Activated T-cell treated with anti-CD3 and anti-CD28 coated beads, Interleukin-2, amount 50 U/mL, for 72 hours (primary cell): ENCODE data around the gene ZCCHC24. TPM values are rescaled to one million over a fixed set of nuclear protein-coding genes. Genes with fewer than 3 reads are reported as not detected.

Source experiments
- ATAC-seq, 2 donors: fragments of 150-1000 bp; cut with Tn5 transposase; replicated peaks in 1 of 2; 2 replicates each; pipeline ENCODE4 v1.10.0; 2021; ENCODE audit warnings: moderate library complexity in 2 of 2, mild to moderate bottlenecking in 1 of 2
- DNase-seq, 2 donors: peaks; one replicate each; pipeline ENCODE4 v3.0.0; 2021 to 2022; ENCODE audit warnings: mixed read lengths in 1 of 2
- H3K27ac Mint-ChIP-seq: one replicate; pipeline ENCODE4 v1.8.0; 2022; ENCODE audit warnings: mild to moderate bottlenecking, moderate library complexity, mixed read lengths
- H3K27me3 Mint-ChIP-seq: one replicate; pipeline ENCODE4 v1.8.0; 2022; ENCODE audit warnings: low read depth, mixed read lengths
- H3K36me3 Mint-ChIP-seq, 2 donors: one replicate each; pipeline ENCODE4 v1.8.0; 2022; ENCODE audit warnings: mixed read lengths in 2 of 2, mild to moderate bottlenecking in 1 of 2; ENCODE audit not compliant: insufficient read depth in 2 of 2
- H3K4me1 Mint-ChIP-seq: one replicate; pipeline ENCODE4 v1.8.0; 2022; ENCODE audit warnings: low read depth, mixed read lengths
- H3K4me3 Mint-ChIP-seq, 2 donors: one replicate each; pipeline ENCODE4 v1.8.0; 2022; ENCODE audit warnings: mild to moderate bottlenecking in 2 of 2, mixed read lengths in 2 of 2, moderate library complexity in 2 of 2
- H3K9me3 Mint-ChIP-seq, 2 donors: one replicate each; pipeline ENCODE4 v1.8.0; 2022; ENCODE audit warnings: mixed read lengths in 2 of 2
- total RNA-seq, 2 donors: library from RNA; stranded (reverse); gene quantifications; one replicate each; pipeline ENCODE4 v1.2.3, GENCODE V29; 2022

ZCCHC24 gene
- total RNA-seq, 2 donors from 2014 or later: 1.1 to 1.7 TPM

DNA sequence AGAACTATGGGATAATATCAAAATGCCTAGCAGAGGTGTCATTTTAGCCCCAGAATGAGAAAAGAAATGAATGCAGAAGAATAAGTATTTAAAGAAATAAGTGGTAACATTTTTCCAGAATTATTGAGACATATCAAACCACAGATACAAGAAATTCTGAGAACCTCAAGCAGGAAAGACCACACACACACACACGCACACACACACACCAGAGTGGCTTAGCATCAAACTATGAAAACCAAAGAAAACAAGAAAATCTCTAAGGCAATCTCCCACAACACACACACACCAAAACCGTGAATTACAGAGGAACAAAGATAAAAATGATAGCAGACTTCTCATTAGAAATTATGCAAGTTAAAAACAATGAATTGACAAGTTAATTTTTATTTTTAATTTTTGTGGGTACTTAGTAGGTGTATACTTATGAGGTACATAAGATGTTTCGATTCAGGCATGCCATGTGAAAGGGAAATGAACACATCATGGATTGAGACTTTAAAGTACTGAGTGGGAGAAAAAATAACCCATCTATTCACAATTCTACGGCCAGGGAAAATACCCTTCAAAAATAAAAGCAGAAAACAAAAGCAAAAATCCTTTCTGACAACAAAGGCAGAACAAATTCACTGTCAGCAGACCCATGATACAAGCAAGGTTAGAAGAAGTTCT lies 83.6 kb downstream of the ZCCHC24 start:
- DNase-seq (no peak), ATAC-seq (no peak)
- H3K9me3 Mint-ChIP-seq: no peaks in the 10 kb centered on the region
- H3K4me3 Mint-ChIP-seq: no peak overlapping the region
- peaks cover 12% of the 10 kb centered on the region for H3K4me1 Mint-ChIP-seq
- no peaks in the 10 kb centered on the region for H3K36me3 Mint-ChIP-seq
- H3K27me3 Mint-ChIP-seq: peaks cover 8% of the 10 kb centered on the region
- peak overlapping the region; percentile 24 for H3K27ac Mint-ChIP-seq

DNA sequence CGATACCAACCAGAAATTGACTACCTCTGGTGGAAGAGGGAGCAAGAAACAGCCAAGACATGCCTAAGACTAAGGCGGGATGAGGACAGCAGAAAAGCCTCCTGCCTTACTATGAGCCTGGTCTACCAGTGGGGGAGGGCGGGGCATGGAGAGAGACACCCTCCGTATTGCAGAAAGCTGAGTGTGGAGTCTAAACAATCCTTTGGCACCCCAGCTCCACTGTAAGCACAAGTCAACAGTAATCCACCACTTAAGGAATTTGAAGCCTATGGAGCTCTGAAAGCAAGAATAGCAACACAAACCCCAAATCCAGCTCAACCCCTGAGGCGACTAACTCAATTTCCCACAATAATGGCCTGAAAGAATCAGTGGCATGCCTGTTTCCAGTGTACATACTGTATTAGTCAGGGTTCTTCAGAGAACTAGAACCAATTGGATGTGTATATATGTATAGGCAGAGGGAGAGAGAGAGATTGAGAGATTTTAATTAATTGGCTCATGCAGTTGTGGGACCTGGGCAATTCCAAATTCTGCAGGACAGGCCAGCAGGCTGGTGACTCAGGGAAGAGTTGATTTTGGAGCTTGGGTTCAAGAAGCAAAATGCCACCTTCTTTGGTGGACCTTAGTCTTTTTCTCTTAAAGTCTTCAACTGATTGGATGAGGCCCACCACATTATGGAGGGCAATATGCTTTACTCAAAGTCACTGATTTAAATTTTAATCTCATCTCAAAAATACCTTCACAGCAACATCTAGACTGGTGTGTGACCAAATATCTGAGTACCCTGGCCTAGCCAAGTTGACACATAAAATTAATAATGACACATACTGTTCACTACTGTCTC lies 84.7 kb downstream of the ZCCHC24 start:
- Mint-ChIP-seq H3K4me1 (peaks cover 19% of the 10 kb centered on the region), H3K36me3 (peaks cover 0 to 2% of the 10 kb centered on the region in 2 donors), H3K9me3 (no peaks in the 10 kb centered on the region), H3K27ac (peak overlapping the region; percentile 24), H3K27me3 (peaks cover 8% of the 10 kb centered on the region), H3K4me3 (no peak overlapping the region)
- ATAC-seq: no peak
- no peak for DNase-seq

DNA sequence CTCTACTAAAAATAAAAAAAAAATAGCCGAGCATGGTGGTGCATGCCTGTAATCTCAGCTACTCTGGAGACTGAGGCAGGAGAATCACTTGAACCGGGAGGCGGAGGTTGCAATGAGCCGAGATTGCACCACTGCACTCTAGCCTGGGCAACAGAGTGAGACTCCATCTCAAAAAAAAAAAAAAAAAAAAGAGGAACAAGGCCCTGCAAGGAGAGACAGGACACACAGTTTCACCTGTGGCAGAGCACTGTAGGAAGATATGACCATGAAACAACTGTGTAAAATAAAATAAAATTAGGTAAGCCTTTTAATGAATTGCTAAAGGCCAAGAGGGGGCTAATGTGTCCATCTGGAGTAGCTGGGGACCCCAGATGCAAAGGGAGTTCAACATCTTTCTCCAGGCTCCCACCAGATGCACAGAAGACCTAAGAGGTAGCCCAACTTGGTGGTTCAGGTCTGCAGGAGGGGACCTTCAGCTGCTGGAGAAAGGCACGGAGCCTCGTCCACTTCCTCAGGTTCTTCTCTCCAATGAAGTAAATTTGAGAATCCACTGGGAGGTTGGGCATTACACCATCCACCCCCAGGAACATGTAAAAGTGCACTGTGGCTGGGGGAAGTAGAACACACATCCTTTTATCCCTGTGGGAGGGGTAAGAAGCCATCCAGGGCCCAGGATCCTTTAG lies 85.5 kb downstream of the ZCCHC24 start:
- DNase-seq (no peak), ATAC-seq (no peak)
- Mint-ChIP-seq H3K27ac (no peak overlapping the region), H3K36me3 (peaks cover 0 to 9% of the 10 kb centered on the region in 2 donors), H3K9me3 (no peaks in the 10 kb centered on the region), H3K4me1 (peaks cover 26% of the 10 kb centered on the region), H3K4me3 (no peak overlapping the region), H3K27me3 (peaks cover 6% of the 10 kb centered on the region)

DNA sequence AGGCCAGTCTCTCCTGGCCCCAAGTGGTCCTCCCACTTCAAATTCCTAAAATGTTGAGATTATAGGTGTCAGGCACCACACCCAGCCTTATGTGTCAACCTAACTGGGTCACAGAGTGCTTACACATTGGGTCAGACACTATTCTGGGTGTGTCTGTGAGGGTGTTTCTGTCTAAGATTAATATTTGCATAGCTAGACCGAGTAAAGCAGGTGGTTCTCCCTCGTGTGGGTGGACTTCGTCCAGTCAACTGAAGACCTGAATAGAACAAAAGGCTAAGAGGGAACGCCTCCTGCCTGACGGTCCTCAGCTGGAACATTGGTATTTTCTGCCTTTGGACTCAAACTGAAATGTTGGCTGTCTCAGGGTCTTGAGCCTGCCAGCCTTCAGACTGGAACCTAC lies 86.6 kb downstream of the ZCCHC24 start:
- DNase-seq: no peak
- no peak overlapping the region for H3K27ac Mint-ChIP-seq
- no peaks in the 10 kb centered on the region for H3K9me3 Mint-ChIP-seq
- H3K36me3 Mint-ChIP-seq: peaks cover 4 to 16% of the 10 kb centered on the region in 2 donors
- H3K4me1 Mint-ChIP-seq: peaks cover 38% of the 10 kb centered on the region
- no peak overlapping the region for H3K4me3 Mint-ChIP-seq
- ATAC-seq: no peak
- H3K27me3 Mint-ChIP-seq: no peaks in the 10 kb centered on the region

DNA sequence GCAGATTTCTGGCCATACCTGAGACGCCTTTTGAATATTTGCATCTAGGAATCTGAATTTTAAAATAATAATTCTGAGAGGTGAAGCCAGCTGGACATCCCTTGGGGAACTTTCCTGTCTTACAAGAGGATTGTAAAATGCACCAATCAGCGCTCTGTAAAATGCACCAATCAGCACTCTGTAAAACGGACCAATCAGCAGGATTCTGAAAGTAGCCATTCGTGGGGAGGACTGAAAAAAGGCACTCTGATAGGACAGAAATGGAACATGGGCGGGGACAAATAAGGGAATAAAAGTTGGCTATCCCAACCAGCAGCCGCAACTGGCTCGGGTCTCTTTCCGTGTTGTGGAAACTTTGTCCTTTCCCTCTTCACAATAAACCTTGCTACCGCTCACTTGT lies 88.2 kb downstream of the ZCCHC24 start:
- no peak for ATAC-seq
- Mint-ChIP-seq H3K4me3 (no peak overlapping the region), H3K27me3 (no peaks in the 10 kb centered on the region), H3K27ac (no peak overlapping the region), H3K9me3 (no peaks in the 10 kb centered on the region), H3K4me1 (peaks cover 50% of the 10 kb centered on the region), H3K36me3 (peaks cover 12 to 26% of the 10 kb centered on the region in 2 donors)
- no peak for DNase-seq

DNA sequence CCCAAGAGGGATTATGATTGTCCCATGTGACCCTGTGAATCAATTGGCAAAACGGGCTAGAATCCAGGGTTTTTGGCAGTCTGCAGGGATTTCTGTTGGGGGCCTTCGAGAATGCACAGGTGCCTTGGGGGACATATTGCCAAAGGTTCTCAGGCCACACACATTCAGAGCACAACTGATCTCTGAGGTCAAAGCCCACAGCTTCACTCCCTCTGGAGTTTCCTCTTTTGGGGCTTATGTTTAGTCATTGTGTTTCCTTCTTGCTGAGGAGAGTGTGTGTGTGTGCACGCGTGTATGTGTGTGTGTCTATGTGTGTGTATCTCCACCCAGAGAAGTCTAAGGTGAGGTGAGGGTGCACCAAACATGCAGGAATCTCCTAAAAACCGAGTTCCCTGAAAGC lies 89.3 kb downstream of the ZCCHC24 start:
- no peaks in the 10 kb centered on the region for H3K9me3 Mint-ChIP-seq
- peaks cover 42% of the 10 kb centered on the region for H3K4me1 Mint-ChIP-seq
- DNase-seq (no peak), ATAC-seq (peak in 1 of 2 donors; percentile 37)
- no peak overlapping the region for H3K27ac Mint-ChIP-seq
- no peak overlapping the region for H3K4me3 Mint-ChIP-seq
- peaks cover 17 to 29% of the 10 kb centered on the region in 2 donors for H3K36me3 Mint-ChIP-seq
- H3K27me3 Mint-ChIP-seq: no peaks in the 10 kb centered on the region

DNA sequence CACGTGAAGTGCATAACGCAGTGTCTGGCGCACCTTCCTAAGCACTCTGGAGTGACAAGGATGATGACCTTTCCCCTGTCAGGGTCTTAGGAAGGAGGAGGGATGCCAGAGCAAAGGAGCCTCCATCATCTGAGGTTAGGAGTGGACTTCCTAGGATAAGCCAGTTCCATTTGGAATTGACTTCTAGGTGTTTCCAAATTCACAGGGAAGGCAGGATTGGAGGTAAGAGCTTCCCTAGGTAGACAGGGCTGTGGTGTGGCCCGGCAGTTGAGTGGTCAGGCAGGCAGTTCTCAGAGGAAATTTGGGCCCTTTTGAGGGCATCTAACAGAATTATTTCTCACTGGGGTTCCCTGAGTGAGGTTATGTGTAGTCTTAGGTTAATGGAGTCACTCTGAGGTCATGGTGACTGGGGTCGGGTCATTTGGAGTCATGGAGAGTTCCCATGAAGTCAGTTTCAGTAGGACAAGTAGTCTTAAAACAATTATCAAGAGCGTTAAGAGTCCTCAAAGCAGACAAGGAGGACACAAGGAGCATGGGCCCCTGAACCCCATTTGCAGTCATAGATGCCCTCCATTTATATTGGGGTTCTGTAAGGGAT lies 89.9 kb downstream of the ZCCHC24 start:
- no peaks in the 10 kb centered on the region for H3K9me3 Mint-ChIP-seq
- DNase-seq (no peak), ATAC-seq (peak in 1 of 2 donors; percentile 12)
- peaks cover 17 to 30% of the 10 kb centered on the region in 2 donors for H3K36me3 Mint-ChIP-seq
- no peak overlapping the region for H3K27ac Mint-ChIP-seq
- peaks cover 46% of the 10 kb centered on the region for H3K4me1 Mint-ChIP-seq
- H3K27me3 Mint-ChIP-seq: no peaks in the 10 kb centered on the region
- H3K4me3 Mint-ChIP-seq: no peak overlapping the region

DNA sequence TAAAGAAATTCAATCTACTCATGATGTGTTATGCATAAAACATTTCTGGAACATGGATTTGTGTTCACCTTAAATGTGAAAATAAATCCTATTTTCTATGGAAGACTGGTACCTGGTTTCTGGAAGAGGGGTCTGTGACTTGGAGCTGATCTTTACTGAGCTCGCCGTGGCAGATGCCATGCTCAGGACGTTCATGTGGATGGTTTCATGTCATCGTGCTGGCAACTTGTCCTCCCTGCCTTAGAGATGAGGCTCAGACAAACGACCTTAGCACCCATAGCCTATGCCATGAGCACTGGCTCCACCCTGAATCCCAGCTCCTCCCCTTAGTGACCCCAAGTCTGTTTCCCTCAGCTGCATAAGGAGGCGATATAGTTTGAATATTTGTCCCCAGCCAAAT lies 90.8 kb downstream of the ZCCHC24 start:
- peaks cover 21 to 37% of the 10 kb centered on the region in 2 donors for H3K36me3 Mint-ChIP-seq
- H3K9me3 Mint-ChIP-seq: no peaks in the 10 kb centered on the region
- H3K4me3 Mint-ChIP-seq: no peak overlapping the region
- H3K27ac Mint-ChIP-seq: no peak overlapping the region
- peaks cover 55% of the 10 kb centered on the region for H3K4me1 Mint-ChIP-seq
- DNase-seq: no peak
- no peak for ATAC-seq
- H3K27me3 Mint-ChIP-seq: no peaks in the 10 kb centered on the region

DNA sequence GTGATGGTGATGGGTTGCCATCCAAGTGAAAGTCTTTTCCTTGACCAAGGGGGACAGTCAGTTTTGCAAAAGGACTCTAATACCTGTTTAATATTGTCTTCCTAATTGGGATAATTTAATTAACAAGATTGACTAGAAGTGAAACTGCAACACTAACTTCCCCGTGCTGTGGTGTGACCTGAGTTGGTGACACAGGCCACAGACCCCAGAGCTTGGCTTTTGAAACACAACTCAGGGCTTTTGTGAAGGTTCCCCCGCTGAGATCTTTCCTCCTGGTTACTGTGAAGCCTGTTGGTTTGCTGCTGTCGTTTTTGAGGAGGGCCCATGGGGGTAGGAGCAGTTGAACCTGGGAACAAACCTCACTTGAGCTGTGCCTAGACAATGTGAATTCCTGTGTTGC lies 91.3 kb downstream of the ZCCHC24 start:
- H3K27me3 Mint-ChIP-seq: no peaks in the 10 kb centered on the region
- peaks cover 22 to 40% of the 10 kb centered on the region in 2 donors for H3K36me3 Mint-ChIP-seq
- no peak overlapping the region for H3K4me3 Mint-ChIP-seq
- peaks cover 60% of the 10 kb centered on the region for H3K4me1 Mint-ChIP-seq
- DNase-seq: no peak
- no peak overlapping the region for H3K27ac Mint-ChIP-seq
- H3K9me3 Mint-ChIP-seq: no peaks in the 10 kb centered on the region
- ATAC-seq: no peak

DNA sequence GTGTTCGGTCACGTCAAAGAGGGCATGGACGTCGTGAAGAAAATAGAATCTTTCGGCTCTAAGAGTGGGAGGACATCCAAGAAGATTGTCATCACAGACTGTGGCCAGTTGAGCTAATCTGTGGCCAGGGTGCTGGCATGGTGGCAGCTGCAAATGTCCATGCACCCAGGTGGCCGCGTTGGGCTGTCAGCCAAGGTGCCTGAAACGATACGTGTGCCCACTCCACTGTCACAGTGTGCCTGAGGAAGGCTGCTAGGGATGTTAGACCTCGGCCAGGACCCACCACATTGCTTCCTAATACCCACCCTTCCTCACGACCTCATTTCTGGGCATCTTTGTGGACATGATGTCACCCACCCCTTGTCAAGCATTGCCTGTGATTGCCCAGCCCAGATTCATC lies 91.7 kb downstream of the ZCCHC24 start:
- DNase-seq: no peak

DNA sequence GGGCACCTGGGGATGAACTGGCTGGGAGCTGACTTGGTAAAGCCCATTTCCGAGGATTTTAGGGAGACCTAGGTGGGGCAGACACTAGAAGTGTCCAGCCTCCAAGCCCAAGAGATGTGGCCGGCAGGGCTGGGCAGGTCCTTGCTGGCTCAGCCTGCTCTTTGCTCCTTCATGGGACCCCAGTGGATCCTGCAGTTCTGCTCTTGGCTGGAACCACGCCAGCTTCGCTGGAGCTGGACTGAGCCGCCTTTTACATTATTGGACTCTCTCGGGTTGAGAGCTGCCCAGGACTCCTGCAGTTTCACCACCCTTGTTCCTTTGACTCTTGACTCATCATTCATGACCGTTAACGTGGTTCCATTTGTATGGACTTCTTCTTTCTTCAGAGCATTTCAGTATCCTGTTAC lies 92.4 kb downstream of the ZCCHC24 start:
- no peak for ATAC-seq
- Mint-ChIP-seq H3K36me3 (peaks cover 29 to 46% of the 10 kb centered on the region in 2 donors), H3K27ac (no peak overlapping the region), H3K27me3 (no peaks in the 10 kb centered on the region), H3K4me3 (no peak overlapping the region), H3K4me1 (peaks cover 68% of the 10 kb centered on the region), H3K9me3 (no peaks in the 10 kb centered on the region)
- DNase-seq: no peak

More for the DNA sequence above, 91.7 kb downstream of the ZCCHC24 start:
- no peaks in the 10 kb centered on the region for H3K9me3 Mint-ChIP-seq
- ATAC-seq: peak in 1 of 2 donors; percentile 7
- H3K4me1 Mint-ChIP-seq: peaks cover 64% of the 10 kb centered on the region
- H3K4me3 Mint-ChIP-seq: no peak overlapping the region
- H3K36me3 Mint-ChIP-seq: peaks cover 25 to 42% of the 10 kb centered on the region in 2 donors
- H3K27me3 Mint-ChIP-seq: no peaks in the 10 kb centered on the region
- H3K27ac Mint-ChIP-seq: no peak overlapping the region

DNA sequence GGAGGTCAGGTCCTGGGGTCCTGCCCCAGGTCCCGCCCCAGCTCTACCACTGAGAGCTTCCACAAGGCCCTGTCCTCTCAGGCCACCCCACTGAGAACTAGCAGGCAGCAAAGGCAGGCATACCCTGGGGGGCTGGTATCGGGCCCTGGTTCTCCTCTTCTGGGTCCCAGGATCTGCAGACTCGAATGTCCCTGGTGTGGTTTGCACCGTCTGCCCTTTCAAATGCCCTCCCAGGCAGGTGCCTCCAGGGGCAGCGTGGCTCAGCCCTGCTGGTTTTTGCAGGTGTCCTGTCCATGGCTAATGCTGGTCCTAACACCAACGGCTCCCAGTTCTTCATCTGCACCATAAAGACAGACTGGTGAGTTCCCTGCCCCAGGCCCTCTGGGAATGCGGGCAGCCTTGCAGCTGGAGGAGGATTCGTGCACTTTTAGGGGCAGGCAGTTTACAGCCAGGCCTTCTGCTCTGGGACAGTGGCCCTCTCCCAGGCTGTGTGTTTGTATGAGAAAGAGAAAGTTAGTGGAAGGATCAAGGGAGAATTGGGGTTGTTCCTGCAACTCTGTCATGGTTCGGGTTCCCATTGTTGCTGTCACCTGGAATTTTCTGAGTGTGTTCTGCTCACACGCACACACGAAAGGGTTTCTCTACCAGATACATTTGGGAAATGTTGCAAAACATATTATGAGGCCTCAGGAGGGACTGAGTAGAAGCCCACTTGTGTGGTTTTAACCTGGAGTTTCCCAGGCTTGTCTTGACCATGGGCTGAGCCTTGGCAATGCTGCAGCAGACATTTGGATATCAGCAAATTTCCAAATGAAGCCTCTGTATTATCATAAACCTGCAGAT lies 93.2 kb downstream of the ZCCHC24 start:
- ATAC-seq: no peak
- Mint-ChIP-seq H3K27me3 (no peaks in the 10 kb centered on the region), H3K4me3 (no peak overlapping the region), H3K36me3 (peaks cover 29 to 46% of the 10 kb centered on the region in 2 donors), H3K27ac (no peak overlapping the region), H3K9me3 (no peaks in the 10 kb centered on the region), H3K4me1 (peaks cover 68% of the 10 kb centered on the region)
- no peak for DNase-seq
